HEK293 (cell line): Measurements from ENCODE around the gene TRABD.

Experiments
- CTCF ChIA-PET: fragments of 350-600 bp; formaldehyde crosslinking; extraction: SDS; loops from one replicate; lab custom pipeline; 2021; ENCODE audit warnings: antibody characterized with exemption; lab: Yijun Ruan, JAX
- POLR2A ChIA-PET: fragments of 300-600 bp; formaldehyde crosslinking; extraction: SDS; loops from one replicate; lab custom pipeline; 2020; ENCODE audit warnings: antibody characterized with exemption, inconsistent platforms; lab: Yijun Ruan, JAX
- H3K27ac ChIP-seq: fragments of 200-500 bp; sonication (Bioruptor generic); 2 replicates; pipeline ENCODE4 v1.5.1; 2014; ENCODE audit warnings: low read depth, low read length, control low read depth, inconsistent platforms; ENCODE audit errors: extremely low read depth
- H3K36me3 ChIP-seq, 2 experiments: fragments of 200-500 bp in 1 of 2; sonication (Bioruptor generic) in 1 of 2; 1 replicate in 1 of 2; 2 replicates in 1 of 2; pipeline ENCODE4 v1.5.1; 2014 to 2017; ENCODE audit warnings: inconsistent platforms in 2 of 2, low read length in 2 of 2; ENCODE audit not compliant: control insufficient read depth in 2 of 2, insufficient read depth in 1 of 2
- H3K4me1 ChIP-seq: fragments of 200-500 bp; sonication (Bioruptor generic); 2 replicates; pipeline ENCODE4 v1.5.1; 2014; ENCODE audit warnings: mild to moderate bottlenecking, low read length, inconsistent platforms; ENCODE audit not compliant: control insufficient read depth, insufficient read depth
- H3K4me3 ChIP-seq: 2 replicates; pipeline ENCODE4 v1.5.1; 2011; ENCODE audit warnings: low read depth, mild to moderate bottlenecking, control low read depth, low read length, moderate library complexity
- H3K9me3 ChIP-seq: fragments of 200-500 bp; sonication (Bioruptor generic); 2 replicates; pipeline ENCODE4 v1.5.1; 2014; ENCODE audit warnings: low read depth, low read length, inconsistent platforms; ENCODE audit not compliant: control insufficient read depth, insufficient read depth
- BCL11A ChIP-seq: fragments of 450-650 bp; formaldehyde crosslinking; IDR thresholded peaks from 2 replicates; pipeline ENCODE4 v1.5.1; 2016; ENCODE audit warnings: low read depth, missing biosample characterization, missing genetic modification characterization
- BCL11B ChIP-seq: fragments of 450-650 bp; formaldehyde crosslinking; IDR thresholded peaks from 2 replicates; pipeline ENCODE4 v1.5.1; 2016; ENCODE audit warnings: low read depth, missing biosample characterization, missing genetic modification characterization
- GLIS2 ChIP-seq: fragments of 450-650 bp; formaldehyde crosslinking; IDR thresholded peaks from 2 replicates; pipeline ENCODE4 v1.5.1; 2016; ENCODE audit warnings: missing biosample characterization, missing genetic modification characterization
- HOXC10 ChIP-seq: sonication (generic); formaldehyde crosslinking; IDR thresholded peaks from 2 replicates; pipeline ENCODE4 v1.8.1; 2023; ENCODE audit warnings: mild to moderate bottlenecking, missing genetic modification reagents
- PRDM1 ChIP-seq: fragments of 450-650 bp; formaldehyde crosslinking; IDR thresholded peaks from 2 replicates; pipeline ENCODE4; 2016; ENCODE audit warnings: missing biosample characterization, missing genetic modification characterization
- SETDB1 ChIP-seq: IDR thresholded peaks from one replicate; pipeline ENCODE4 v1.6.1; 2017; ENCODE audit warnings: mild to moderate bottlenecking, low read length, moderate library complexity, mixed read lengths; ENCODE audit not compliant: insufficient read length
- ZBTB48 ChIP-seq: fragments of 450-650 bp; formaldehyde crosslinking; IDR thresholded peaks from 2 replicates; pipeline ENCODE4 v1.5.1; 2016; ENCODE audit warnings: missing biosample characterization, missing genetic modification characterization
- ZIC2 ChIP-seq: fragments of 450-650 bp; formaldehyde crosslinking; IDR thresholded peaks from 2 replicates; pipeline ENCODE4 v1.5.1; 2016; ENCODE audit warnings: missing biosample characterization, missing genetic modification characterization
- ZNF140 ChIP-seq: fragments of 450-650 bp; formaldehyde crosslinking; IDR thresholded peaks from 2 replicates; pipeline ENCODE4 v1.5.1; 2016; ENCODE audit warnings: missing biosample characterization, missing genetic modification characterization
- ZNF335 ChIP-seq: fragments of 450-650 bp; formaldehyde crosslinking; conservative IDR thresholded peaks from 2 replicates; pipeline ENCODE4 v1.5.1; 2016; ENCODE audit warnings: missing biosample characterization, missing genetic modification characterization
- ZNF394 ChIP-seq: fragments of 450-650 bp; formaldehyde crosslinking; IDR thresholded peaks from 2 replicates; pipeline ENCODE4 v1.5.1; 2016; ENCODE audit warnings: missing biosample characterization, missing genetic modification characterization, mild to moderate bottlenecking, moderate library complexity, borderline replicate concordance
- ZNF530 ChIP-seq: fragments of 450-650 bp; formaldehyde crosslinking; IDR thresholded peaks from 2 replicates; pipeline ENCODE4 v1.5.1; 2016; ENCODE audit warnings: low read depth, missing biosample characterization, missing genetic modification characterization
- ZNF548 ChIP-seq: fragments of 450-650 bp; formaldehyde crosslinking; IDR thresholded peaks from 2 replicates; pipeline ENCODE4 v1.5.1; 2016; ENCODE audit warnings: missing biosample characterization, missing genetic modification characterization
- ZNF561 ChIP-seq: fragments of 450-650 bp; IDR thresholded peaks from 2 replicates; pipeline ENCODE4 v1.5.1; 2018; ENCODE audit warnings: missing biosample characterization, missing genetic modification characterization, borderline replicate concordance
- ZNF571 ChIP-seq: fragments of 450-650 bp; formaldehyde crosslinking; IDR thresholded peaks from 2 replicates; pipeline ENCODE4 v1.5.0; 2017; ENCODE audit warnings: missing biosample characterization, missing genetic modification characterization
- ZSCAN4 ChIP-seq: fragments of 450-650 bp; formaldehyde crosslinking; IDR thresholded peaks from 2 replicates; pipeline ENCODE4 v1.5.1; 2017; ENCODE audit warnings: missing biosample characterization, missing genetic modification characterization
- TF ChIP-seq, protein P1 (sequence below): fragments of 450-650 bp; formaldehyde crosslinking; optimal IDR thresholded peaks from 2 replicates; pipeline ENCODE3; 2016; ENCODE audit warnings: missing biosample characterization, mild to moderate bottlenecking, missing genetic modification characterization
- TF ChIP-seq, protein P2 (sequence below): fragments of 450-650 bp; formaldehyde crosslinking; IDR thresholded peaks from 2 replicates; pipeline ENCODE4 v1.5.1; 2016; ENCODE audit warnings: missing biosample characterization, missing genetic modification characterization

TRABD gene

DNA sequence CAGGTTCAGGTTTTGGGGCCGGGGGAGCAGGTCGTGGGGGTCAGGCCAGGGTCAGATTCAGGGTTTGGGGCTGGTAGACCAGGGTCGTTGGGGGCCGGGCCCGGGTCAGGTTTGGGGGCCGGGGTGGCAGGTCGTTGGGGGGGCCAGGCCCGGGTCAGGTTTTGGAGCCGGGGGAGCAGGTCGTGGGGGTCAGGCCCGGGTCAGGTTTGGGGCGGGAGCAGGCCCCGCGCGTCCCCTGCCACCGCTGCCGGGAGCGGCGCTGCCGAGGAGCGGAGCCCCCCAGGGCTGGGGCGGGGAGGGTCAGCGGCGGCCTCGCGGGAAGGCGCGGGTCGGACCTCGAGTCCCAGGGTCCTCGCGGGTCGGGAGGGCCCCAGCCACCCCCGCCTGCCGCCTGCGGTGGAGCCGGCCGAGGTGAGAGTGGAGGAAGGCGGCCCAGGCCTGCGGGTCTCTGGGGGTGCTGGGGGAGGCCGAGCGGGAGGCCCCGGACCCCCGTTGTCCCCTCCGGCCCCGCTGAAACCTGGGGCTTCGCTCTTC lies 535 bp downstream of the TRABD start:
- peaks cover 0 to 13% of the 10 kb centered on the region in 2 experiments; a peak in 1 of 3 replicates for H3K36me3 ChIP-seq
- POLR2A ChIA-PET, result no interaction called here
- H3K4me1 ChIP-seq, result peaks cover 30% of the 10 kb centered on the region
- peak overlapping the region; percentile 81 for H3K4me3 ChIP-seq
- peak overlapping the region; percentile 78 for H3K27ac ChIP-seq
- no peak for TF ChIP-seq ZNF561
- 0 out of 2 replicates have a peak, but pooled peaks have one; percentile 46 for TF ChIP-seq ZIC2 (tag by site-specific recombination)
- TF ChIP-seq SETDB1, result no peak
- TF ChIP-seq, protein P1, sequence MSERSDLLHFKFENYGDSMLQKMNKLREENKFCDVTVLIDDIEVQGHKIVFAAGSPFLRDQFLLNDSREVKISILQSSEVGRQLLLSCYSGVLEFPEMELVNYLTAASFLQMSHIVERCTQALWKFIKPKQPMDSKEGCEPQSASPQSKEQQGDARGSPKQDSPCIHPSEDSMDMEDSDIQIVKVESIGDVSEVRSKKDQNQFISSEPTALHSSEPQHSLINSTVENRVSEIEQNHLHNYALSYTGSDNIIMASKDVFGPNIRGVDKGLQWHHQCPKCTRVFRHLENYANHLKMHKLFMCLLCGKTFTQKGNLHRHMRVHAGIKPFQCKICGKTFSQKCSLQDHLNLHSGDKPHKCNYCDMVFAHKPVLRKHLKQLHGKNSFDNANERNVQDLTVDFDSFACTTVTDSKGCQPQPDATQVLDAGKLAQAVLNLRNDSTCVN (tag by site-specific recombination), result peak; percentile 36
- TF ChIP-seq BCL11B (tag by site-specific recombination), result 0 out of 2 replicates have a peak, but pooled peaks have one; percentile 28
- TF ChIP-seq ZNF335 (tag by site-specific recombination), result peak; percentile 83
- TF ChIP-seq ZNF571, result no peak
- 0 out of 2 replicates have a peak, but pooled peaks have one; percentile 42 for TF ChIP-seq BCL11A (tag by site-specific recombination)
- no peak for TF ChIP-seq ZNF530
- no peak for TF ChIP-seq ZNF140
- no peak for TF ChIP-seq ZSCAN4
- TF ChIP-seq, protein P2, sequence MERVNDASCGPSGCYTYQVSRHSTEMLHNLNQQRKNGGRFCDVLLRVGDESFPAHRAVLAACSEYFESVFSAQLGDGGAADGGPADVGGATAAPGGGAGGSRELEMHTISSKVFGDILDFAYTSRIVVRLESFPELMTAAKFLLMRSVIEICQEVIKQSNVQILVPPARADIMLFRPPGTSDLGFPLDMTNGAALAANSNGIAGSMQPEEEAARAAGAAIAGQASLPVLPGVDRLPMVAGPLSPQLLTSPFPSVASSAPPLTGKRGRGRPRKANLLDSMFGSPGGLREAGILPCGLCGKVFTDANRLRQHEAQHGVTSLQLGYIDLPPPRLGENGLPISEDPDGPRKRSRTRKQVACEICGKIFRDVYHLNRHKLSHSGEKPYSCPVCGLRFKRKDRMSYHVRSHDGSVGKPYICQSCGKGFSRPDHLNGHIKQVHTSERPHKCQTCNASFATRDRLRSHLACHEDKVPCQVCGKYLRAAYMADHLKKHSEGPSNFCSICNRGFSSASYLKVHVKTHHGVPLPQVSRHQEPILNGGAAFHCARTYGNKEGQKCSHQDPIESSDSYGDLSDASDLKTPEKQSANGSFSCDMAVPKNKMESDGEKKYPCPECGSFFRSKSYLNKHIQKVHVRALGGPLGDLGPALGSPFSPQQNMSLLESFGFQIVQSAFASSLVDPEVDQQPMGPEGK, result peak; percentile 53; the same call in 1 of the 2 replicates
- peak; percentile 68; the same call in 1 of the 2 replicates for TF ChIP-seq GLIS2 (tag by site-specific recombination)
- no peaks in the 10 kb centered on the region for H3K9me3 ChIP-seq
- CTCF ChIA-PET, result no interaction called here

- Histone ChIP-seq H3K27ac (peak overlapping the region; percentile 78), H3K9me3 (no peaks in the 10 kb centered on the region), H3K4me3 (peak overlapping the region; percentile 81), H3K36me3 (peaks cover 4 to 19% of the 10 kb centered on the region in 2 experiments; a peak in 2 of 3 replicates), H3K4me1 (peaks cover 30% of the 10 kb centered on the region)
- TF ChIP-seq HOXC10 (CRISPR knock-in tag), result no peak
- peak; percentile 25 for TF ChIP-seq ZNF335 (tag by site-specific recombination)
- CTCF ChIA-PET, result interaction anchor here (0.6 kb wide), 1 partner anchor 17 kb away, joined by 4 read pairs; no protein-coding TSS in a partner anchor
- POLR2A ChIA-PET, result no interaction called here
These were observed 1.2 kb downstream of the TRABD start for GRCh38 chr22:50186761-50187523.

DNA sequence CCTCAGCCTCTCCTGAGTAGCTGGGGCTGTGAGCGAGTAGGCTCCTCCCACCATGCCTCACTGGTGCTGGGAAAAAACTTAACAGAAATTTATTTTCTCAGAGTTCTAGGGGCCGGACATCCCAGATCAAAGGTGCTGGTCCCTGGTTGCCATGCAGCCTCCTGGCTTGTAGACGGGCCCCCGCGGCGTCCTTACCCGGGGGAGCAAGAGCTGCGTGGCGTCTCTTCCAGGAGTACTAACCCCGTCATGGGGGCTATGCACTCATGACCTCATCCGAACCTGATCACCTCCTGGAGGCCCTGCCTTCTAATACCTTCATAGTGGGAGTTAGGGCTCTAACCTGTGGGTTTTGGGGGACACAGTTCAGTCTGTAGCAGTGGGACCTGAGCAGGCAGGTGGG lies 2.6 kb downstream of the TRABD start:
- TF ChIP-seq ZNF335 (tag by site-specific recombination), result no peak
- no peak for TF ChIP-seq ZNF548 (tag by site-specific recombination)
- 0 out of 2 replicates have a peak, but pooled peaks have one; percentile 46 for TF ChIP-seq ZNF394 (tag by site-specific recombination)
- 0 out of 2 replicates have a peak, but pooled peaks have one; percentile 19 for TF ChIP-seq ZBTB48 (tag by site-specific recombination)
- no peak for TF ChIP-seq PRDM1
- Histone ChIP-seq H3K27ac (no peak overlapping the region), H3K4me1 (peaks cover 30% of the 10 kb centered on the region), H3K4me3 (no peak overlapping the region), H3K9me3 (no peaks in the 10 kb centered on the region), H3K36me3 (peaks cover 4 to 34% of the 10 kb centered on the region in 2 experiments; a peak in 2 of 3 replicates)
- ChIA-PET POLR2A (interaction anchor here (0.6 kb wide), 2 partner anchors 75 to 137 kb away, joined by 3 to 7 read pairs; no protein-coding TSS in a partner anchor), CTCF (interaction anchor here (0.6 kb wide), 1 partner anchor 313 kb away, joined by 4 read pairs; no protein-coding TSS in a partner anchor)
